ENCODE data around the gene CTNNA3.
"Not testable (repeated sequence)": the region's sequence is repeated elsewhere in the genome, so short reads cannot be mapped to it uniquely, and the experiment has no call there.

The CTNNA3 gene

GRCh38 chr10:66467042-66467441 lies 1229.0 kb downstream of the CTNNA3 start:
- no peak for DNase-seq

DNA sequence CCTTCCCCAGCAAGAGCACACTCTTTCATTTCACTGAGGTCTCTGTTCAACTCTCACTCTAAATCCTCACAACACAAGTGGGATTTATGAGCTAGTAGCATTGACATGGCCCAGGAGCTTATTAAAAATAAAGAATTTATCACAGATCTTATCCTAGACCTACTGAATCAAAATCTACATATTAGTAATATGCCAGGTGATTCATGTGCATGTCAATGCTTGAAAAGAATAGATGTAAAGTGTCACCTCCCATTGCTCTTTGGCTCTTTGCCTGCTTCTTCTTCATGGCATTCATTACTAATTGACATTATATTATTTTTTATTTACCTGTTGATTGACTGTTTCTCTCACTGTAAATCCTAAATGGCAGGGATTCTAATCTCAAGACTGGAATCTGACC lies 1229.4 kb downstream of the CTNNA3 start:
- no peak for DNase-seq

GRCh38 chr10:66463611-66464010 lies 1232.4 kb downstream of the CTNNA3 start:
- DNase-seq: no peak

DNA sequence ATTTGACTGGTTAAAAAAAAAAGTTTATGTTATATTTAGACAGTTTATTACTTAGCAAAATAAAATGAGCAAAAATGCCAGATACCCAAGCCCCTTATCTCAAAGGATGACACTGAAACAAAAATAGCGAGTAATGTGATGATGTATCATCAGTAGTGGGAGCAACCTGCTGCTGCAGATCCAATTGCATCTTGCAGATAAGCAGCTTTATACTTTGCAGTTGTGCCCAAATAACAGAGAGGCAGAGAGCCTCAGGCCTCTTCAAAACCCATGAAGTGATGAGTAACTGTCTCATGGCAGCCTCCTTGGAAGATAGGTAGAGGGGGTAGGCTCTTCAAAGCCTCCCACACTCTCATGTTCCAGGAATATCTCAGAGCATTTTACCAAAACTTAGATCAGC lies 1238.4 kb downstream of the CTNNA3 start:
- no peak for DNase-seq

DNA sequence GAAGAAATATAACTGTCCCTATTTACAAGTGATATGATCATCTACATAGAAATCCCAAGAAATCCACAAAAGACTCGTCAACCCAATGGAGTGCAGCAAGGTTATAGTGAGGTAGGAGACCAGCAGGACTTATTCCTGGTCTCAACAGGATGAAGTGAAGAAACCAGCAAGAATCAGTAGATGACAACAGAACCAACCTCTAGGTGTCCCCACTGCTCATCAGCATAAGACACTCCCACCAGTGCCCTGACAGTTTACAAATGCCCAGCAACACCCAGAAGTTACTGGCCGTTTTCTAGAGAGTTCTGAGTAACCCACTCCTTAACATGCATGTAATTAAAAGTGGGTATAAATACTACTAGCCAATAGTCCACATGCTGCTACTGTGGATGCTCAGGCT lies 1240.7 kb downstream of the CTNNA3 start:
- no peak for DNase-seq

- no peak for DNase-seq
These were observed 1255.4 kb downstream of the CTNNA3 start for GRCh38 chr10:66440568-66440967.

GRCh38 chr10:66414943-66415342 lies 1281.1 kb downstream of the CTNNA3 start:
- no peak for DNase-seq

DNA sequence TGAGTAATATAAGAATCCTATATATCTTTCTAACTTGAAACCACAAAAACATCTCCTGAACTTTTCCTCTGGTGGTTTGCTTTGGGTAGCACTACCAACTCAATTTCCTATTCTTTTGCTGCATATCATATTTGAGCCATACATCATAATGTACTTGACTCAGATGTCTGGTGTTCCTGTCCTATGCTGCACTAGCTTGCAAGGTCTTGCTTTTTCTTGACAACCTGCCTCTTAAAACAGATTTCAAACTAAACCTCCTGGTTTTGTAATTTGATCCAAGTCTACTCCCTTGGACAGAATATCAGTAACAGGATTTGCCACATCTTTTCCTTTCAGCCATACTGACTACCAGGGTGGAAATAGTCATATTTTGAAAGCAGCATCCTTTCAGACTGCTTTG lies 1290.4 kb downstream of the CTNNA3 start:
- DNase-seq: no peak

- no peak for DNase-seq
These were observed 1297.3 kb downstream of the CTNNA3 start for GRCh38 chr10:66398669-66399068.

DNA sequence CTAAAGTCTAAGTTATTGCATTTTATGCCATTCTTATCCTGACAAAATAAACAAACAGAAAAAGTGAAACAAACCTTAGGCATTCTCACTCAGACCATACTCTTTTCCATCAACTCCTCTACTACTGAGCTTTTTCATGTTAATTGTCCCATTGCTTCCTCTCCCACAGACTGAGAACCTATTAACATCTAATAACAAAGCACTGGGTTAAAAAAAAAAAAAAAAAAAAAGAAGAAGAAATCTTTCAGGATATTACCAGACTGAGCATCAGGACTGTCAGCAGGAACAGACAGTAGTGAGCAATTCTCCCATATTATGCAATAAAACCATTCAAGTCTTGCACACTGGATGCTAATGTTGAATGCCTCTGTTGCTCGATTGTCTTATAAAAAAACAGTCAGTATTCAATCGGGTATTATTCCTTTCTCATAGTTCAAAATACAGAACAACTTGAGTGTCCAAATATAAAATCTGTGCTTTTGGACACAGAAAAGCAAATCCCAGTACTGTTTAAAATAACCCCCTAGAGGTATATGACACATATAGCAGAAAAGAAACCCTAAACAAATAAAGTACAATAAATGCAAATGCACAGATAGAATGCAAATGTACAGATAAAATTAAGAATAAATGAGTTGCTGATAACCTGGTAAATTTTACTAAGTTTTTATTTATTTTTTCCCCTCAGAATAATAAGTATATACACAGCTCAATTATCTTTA lies 1301.5 kb downstream of the CTNNA3 start:
- no peak for DNase-seq

DNA sequence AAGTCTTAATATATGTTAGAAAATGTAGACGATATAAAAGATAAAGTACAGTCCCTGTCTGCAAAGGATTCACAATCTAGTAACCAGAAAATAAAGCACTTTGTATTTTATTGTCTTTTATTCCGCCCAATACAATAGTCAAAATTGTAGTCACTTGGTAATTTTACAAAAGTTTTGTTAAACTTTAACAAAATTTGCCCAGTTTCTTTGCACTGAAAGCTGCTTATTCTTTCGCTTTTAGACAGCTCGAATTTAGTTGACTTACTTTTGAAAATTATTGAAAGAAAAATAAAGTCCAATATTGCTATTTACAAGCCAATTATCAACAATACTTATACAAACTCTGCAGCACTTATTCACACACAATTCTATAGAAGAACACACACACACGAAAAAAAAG lies 1305.1 kb downstream of the CTNNA3 start:
- DNase-seq: no peak

DNA sequence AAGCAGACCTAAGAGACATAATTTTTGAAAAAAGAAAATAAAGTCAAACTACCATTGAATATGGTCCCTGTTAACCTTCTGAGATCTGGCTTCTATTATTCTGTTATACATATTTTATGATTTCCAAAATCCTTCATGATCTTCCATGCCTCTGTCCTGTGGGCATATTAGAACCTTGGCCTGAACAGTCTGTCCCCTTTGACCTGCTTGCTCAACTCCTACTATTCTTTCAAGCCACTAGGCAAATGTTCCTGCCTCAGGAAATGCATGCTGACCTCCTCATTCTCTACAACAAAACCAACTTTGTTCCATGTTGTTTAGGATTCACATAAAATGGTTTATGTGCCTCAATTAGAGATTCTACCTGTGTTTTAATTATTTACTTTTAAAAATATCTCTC lies 1315.0 kb downstream of the CTNNA3 start:
- no peak for DNase-seq

GRCh38 chr10:66378117-66378876 lies 1317.7 kb downstream of the CTNNA3 start:
- DNase-seq: no peak

- DNase-seq: no peak
These were observed 1327.8 kb downstream of the CTNNA3 start for GRCh38 chr10:66368146-66368545.

DNA sequence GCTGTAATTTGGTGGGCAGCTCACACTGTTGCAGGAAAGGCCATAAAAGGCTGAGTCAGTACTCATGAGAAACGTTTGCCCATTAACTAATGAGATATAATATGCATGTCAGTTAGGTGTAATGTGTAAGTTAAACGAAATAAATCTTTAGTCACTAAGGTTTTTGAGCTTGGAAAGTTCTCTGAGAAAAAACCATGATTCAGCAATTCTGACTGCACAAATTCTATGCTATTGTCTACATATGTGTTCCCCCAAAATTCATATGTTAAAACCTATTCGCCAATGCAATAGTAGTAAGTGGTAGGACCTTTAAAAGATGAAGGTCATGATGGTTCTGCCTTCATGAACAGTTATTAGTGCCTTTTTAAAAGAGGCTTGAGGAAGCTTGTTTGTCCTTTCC lies 1329.8 kb downstream of the CTNNA3 start:
- no peak for DNase-seq

DNA sequence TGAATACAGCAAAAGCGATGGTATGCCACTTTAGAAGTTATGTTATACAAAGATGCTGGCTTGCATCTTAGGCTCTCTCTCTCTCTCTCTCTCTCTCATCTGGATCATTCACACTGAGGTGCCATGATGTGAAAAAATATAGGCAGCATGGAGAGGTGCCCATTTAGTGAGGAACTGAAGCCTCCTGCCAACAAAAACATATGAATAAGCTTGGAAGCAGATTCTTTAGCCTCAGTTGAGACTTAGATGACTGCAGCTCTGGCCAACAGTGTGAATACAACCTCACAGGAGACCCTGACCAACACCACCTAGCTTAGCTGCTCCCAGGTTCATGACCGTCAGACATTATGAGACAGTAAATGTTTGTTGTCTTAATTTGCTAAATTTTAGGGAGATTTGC lies 1330.3 kb downstream of the CTNNA3 start:
- no peak for DNase-seq

GRCh38 chr10:66362522-66362921 lies 1333.5 kb downstream of the CTNNA3 start:
- DNase-seq: no peak

DNA sequence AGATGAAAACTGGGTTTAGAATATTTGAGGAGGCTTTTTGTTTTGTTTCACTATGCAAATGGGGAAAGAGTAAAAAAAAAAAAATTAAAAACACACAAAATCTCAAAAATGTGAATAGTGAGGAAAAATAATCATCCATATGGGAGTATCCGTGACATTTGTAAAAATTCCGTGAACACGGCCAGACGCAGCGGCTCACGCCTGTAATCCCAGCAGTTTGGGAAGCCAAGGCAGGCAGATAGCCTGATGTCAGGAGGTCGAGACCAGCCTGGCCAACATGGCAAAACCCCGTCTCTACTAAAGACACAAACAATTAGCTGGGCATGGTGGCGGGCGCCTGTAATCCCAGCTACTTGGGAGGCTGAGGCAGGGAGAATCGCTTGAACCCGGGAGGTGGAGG lies 1342.2 kb downstream of the CTNNA3 start:
- DNase-seq: not testable (repeated sequence)

- no peak for DNase-seq
These were observed 1342.6 kb downstream of the CTNNA3 start for GRCh38 chr10:66353422-66353821.

DNA sequence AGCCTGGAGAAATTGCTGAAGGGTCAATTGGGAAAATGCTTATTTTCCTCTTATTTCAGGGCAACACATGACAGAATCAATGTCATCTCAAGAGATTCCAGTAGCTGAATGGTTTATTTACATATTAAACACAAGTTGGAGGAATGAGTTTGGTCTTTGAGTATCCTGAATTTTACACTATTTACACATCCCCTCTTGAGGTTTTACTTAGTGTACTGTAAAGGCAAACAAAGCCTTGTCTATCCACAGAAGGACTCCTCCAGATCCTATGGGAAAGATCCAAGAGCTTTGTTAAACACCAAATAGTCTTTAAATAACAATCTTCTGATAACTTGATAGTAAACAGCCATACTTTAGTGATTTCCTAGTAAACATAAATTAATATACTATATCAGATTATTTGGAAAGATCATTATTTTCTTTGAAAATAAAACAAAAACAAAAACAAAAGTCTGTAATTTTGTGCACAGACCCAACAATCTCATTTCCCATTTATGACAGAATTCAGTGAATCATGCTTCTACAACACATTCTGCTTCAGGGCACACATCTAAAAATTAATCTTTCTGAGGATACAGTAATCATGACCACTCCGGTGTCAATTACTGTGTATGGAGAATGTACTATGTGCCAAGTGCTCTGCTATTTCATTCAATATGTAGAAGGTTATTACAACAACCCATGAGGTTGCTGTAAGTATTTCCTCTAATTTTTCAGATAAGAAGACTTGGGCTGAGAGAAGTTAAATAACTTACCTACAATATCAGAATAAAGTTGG lies 1345.2 kb downstream of the CTNNA3 start:
- no peak for DNase-seq

- no peak for DNase-seq
These were observed 1346.3 kb downstream of the CTNNA3 start for GRCh38 chr10:66349726-66350125.

- no peak for DNase-seq
These were observed 1346.9 kb downstream of the CTNNA3 start for GRCh38 chr10:66349076-66349475.

- no peak for DNase-seq
These were observed 1358.8 kb downstream of the CTNNA3 start for GRCh38 chr10:66337211-66337610.

- DNase-seq: no peak
These were observed 1359.2 kb downstream of the CTNNA3 start for GRCh38 chr10:66336791-66337190.

Measured in CD4-positive, alpha-beta T cell treated with Interleukin-12 subunit alpha and Interleukin-12 subunit beta, for 1 hour (primary cell).